Measurements from ENCODE around the gene RXRA.

DNA sequence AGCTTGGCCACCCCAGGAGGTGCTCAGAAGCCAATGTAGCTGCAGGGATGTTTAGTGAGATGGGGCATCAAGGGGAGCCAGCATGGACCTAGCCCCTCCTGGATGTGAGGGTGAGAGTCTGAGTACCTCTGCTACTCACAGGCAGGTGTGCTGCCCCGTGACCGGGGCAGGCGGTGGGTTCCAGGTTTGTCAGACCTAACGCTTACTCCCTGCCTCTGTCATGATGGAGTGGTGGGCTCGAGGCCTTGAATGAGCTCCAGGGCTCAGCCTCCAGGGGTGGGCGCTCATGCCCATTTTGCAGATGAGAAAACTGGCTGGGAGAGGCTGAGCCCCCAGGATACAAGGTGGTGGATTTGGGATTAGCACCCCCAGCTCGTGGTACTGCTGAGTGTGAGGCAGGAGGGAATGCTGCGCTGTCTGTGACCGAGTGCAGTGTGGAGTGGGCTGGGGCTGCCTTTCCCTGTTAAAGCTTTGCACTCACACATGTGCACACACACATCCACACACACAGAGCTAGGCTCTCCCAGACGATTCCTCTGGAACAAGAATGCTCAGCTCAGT, 1.5 kb downstream of the RXRA start:
- TF ChIP-seq POLR2AphosphoS5 (IDR thresholded peaks at IDR 0.05; ENCODE audit: low read depth, low read length) (no peak), TAF1 (IDR thresholded peaks at IDR 0.05; ENCODE audit: borderline replicate concordance, insufficient read depth, low read length) (no peak)
